Effector memory CD8-positive, alpha-beta T cell (primary cell): ENCODE results near the gene TTLL4.
A peak's percentile ranks its signal among the peaks of the same experiment; 100 is the strongest.

ENCODE experiments used
- ATAC-seq: fragments of 150-1000 bp; cut with Tn5 transposase; replicated peaks from 2 replicates; pipeline ENCODE4 v1.10.0; 2021; ENCODE audit warnings: mild to moderate bottlenecking, moderate library complexity
- DNase-seq, 3 experiments: peaks; one replicate each; pipeline ENCODE4 v3.0.0; 2021
- H3K27ac Mint-ChIP-seq, 2 donors: one replicate each; pipeline ENCODE4 v1.8.0; 2022; ENCODE audit warnings: mild to moderate bottlenecking in 2 of 2, mixed read lengths in 2 of 2, moderate library complexity in 2 of 2
- H3K27me3 Mint-ChIP-seq, 2 donors: one replicate each; pipeline ENCODE4 v1.8.0; 2022; ENCODE audit warnings: mixed read lengths in 2 of 2
- H3K36me3 Mint-ChIP-seq: one replicate; pipeline ENCODE4 v1.8.0; 2022; ENCODE audit warnings: mild to moderate bottlenecking, moderate library complexity, mixed read lengths; ENCODE audit not compliant: insufficient read depth
- H3K4me1 Mint-ChIP-seq, 2 donors: one replicate each; pipeline ENCODE4 v1.8.0; 2022; ENCODE audit warnings: low read depth in 2 of 2, mixed read lengths in 2 of 2
- H3K4me3 Mint-ChIP-seq, 2 donors: one replicate each; pipeline ENCODE4 v1.8.0; 2022; ENCODE audit warnings: mild to moderate bottlenecking in 2 of 2, mixed read lengths in 2 of 2, moderate library complexity in 2 of 2
- H3K9me3 Mint-ChIP-seq, 2 donors: one replicate each; pipeline ENCODE4 v1.8.0; 2022; ENCODE audit warnings: mixed read lengths in 2 of 2

The TTLL4 gene

GRCh38 chr2:218698885-218699284 lies 11.8 kb upstream of the TTLL4 start:
- Mint-ChIP-seq H3K9me3 (no peaks in the 10 kb centered on the region), H3K36me3 (peaks cover 4% of the 10 kb centered on the region), H3K4me1 (no peaks in the 10 kb centered on the region), H3K27ac (no peak overlapping the region), H3K4me3 (no peak overlapping the region), H3K27me3 (no peaks in the 10 kb centered on the region)
- no peak for DNase-seq
- ATAC-seq: no peak

- Mint-ChIP-seq H3K36me3 (peaks cover 4% of the 10 kb centered on the region), H3K27me3 (peaks cover 0 to 10% of the 10 kb centered on the region in 2 donors), H3K9me3 (no peaks in the 10 kb centered on the region), H3K27ac (no peak overlapping the region), H3K4me1 (no peaks in the 10 kb centered on the region), H3K4me3 (no peak overlapping the region)
- no peak for ATAC-seq
- DNase-seq: no peak
Observed at GRCh38 chr2:218701806-218702205, 8.8 kb upstream of the TTLL4 start.

- ATAC-seq: no peak
Observed at GRCh38 chr2:218703341-218703740, 7.3 kb upstream of the TTLL4 start.

GRCh38 chr2:218708086-218708485 lies 2.5 kb upstream of the TTLL4 start:
- no peak for ATAC-seq
- H3K27me3 Mint-ChIP-seq: peaks cover 0 to 13% of the 10 kb centered on the region in 2 donors

More at GRCh38 chr2:218703341-218703740, 7.3 kb upstream of the TTLL4 start:
- DNase-seq: no peak
- H3K9me3 Mint-ChIP-seq: no peaks in the 10 kb centered on the region
- peaks cover 0 to 13% of the 10 kb centered on the region in 2 donors for H3K27me3 Mint-ChIP-seq
- no peak overlapping the region for H3K27ac Mint-ChIP-seq
- peaks cover 4% of the 10 kb centered on the region for H3K36me3 Mint-ChIP-seq
- no peak overlapping the region for H3K4me3 Mint-ChIP-seq
- no peaks in the 10 kb centered on the region for H3K4me1 Mint-ChIP-seq

GRCh38 chr2:218709908-218710307 lies 727 bp upstream of the TTLL4 start:
- ATAC-seq (no peak), DNase-seq (no peak)
- peak overlapping the region in 1 of 2 donors; percentile 98 for H3K4me3 Mint-ChIP-seq
- H3K27me3 Mint-ChIP-seq: peaks cover 0 to 13% of the 10 kb centered on the region in 2 donors
- H3K9me3 Mint-ChIP-seq: no peaks in the 10 kb centered on the region
- H3K36me3 Mint-ChIP-seq: peaks cover 10% of the 10 kb centered on the region
- no peak overlapping the region for H3K27ac Mint-ChIP-seq
- H3K4me1 Mint-ChIP-seq: peaks cover 14 to 17% of the 10 kb centered on the region in 2 donors

More at GRCh38 chr2:218708086-218708485, 2.5 kb upstream of the TTLL4 start:
- Mint-ChIP-seq H3K27ac (no peak overlapping the region), H3K4me1 (peaks cover 10 to 11% of the 10 kb centered on the region in 2 donors), H3K4me3 (no peak overlapping the region), H3K9me3 (no peaks in the 10 kb centered on the region), H3K36me3 (peaks cover 10% of the 10 kb centered on the region)
- DNase-seq: no peak

- H3K4me3 Mint-ChIP-seq: peak overlapping the region; percentile 93 to 98
- peaks cover 14 to 17% of the 10 kb centered on the region in 2 donors for H3K4me1 Mint-ChIP-seq
- ATAC-seq (no peak), DNase-seq (no peak)
- H3K9me3 Mint-ChIP-seq: no peaks in the 10 kb centered on the region
- peaks cover 0 to 13% of the 10 kb centered on the region in 2 donors for H3K27me3 Mint-ChIP-seq
- peaks cover 10% of the 10 kb centered on the region for H3K36me3 Mint-ChIP-seq
- peak overlapping the region; percentile 92 to 93 for H3K27ac Mint-ChIP-seq
Observed at GRCh38 chr2:218710334-218710686, 325 bp upstream of the TTLL4 start.

- peaks cover 0 to 5% of the 10 kb centered on the region in 2 donors for H3K27me3 Mint-ChIP-seq
- no peak for DNase-seq
- peaks cover 10% of the 10 kb centered on the region for H3K36me3 Mint-ChIP-seq
- ATAC-seq: no peak
- no peaks in the 10 kb centered on the region for H3K9me3 Mint-ChIP-seq
- H3K27ac Mint-ChIP-seq: peak overlapping the region; percentile 92 to 93
- H3K4me1 Mint-ChIP-seq: peaks cover 14 to 17% of the 10 kb centered on the region in 2 donors
- H3K4me3 Mint-ChIP-seq: peak overlapping the region; percentile 93 to 98
Observed at GRCh38 chr2:218711550-218711929, 905 bp downstream of the TTLL4 start.

GRCh38 chr2:218713922-218714321 lies 3.3 kb downstream of the TTLL4 start:
- Mint-ChIP-seq H3K27ac (no peak overlapping the region), H3K9me3 (no peaks in the 10 kb centered on the region), H3K27me3 (no peaks in the 10 kb centered on the region), H3K4me3 (no peak overlapping the region), H3K4me1 (peaks cover 14 to 24% of the 10 kb centered on the region in 2 donors), H3K36me3 (peaks cover 14% of the 10 kb centered on the region)
- no peak for DNase-seq
- no peak for ATAC-seq

GRCh38 chr2:218716070-218716469 lies 5.4 kb downstream of the TTLL4 start:
- Mint-ChIP-seq H3K27me3 (no peaks in the 10 kb centered on the region), H3K27ac (no peak overlapping the region), H3K4me1 (peaks cover 16 to 28% of the 10 kb centered on the region in 2 donors), H3K36me3 (peaks cover 11% of the 10 kb centered on the region), H3K9me3 (no peaks in the 10 kb centered on the region), H3K4me3 (no peak overlapping the region)
- ATAC-seq (no peak), DNase-seq (no peak)

- peaks cover 7% of the 10 kb centered on the region for H3K36me3 Mint-ChIP-seq
- no peak overlapping the region for H3K4me3 Mint-ChIP-seq
- no peaks in the 10 kb centered on the region for H3K27me3 Mint-ChIP-seq
- DNase-seq (no peak), ATAC-seq (no peak)
- H3K27ac Mint-ChIP-seq: no peak overlapping the region
- no peaks in the 10 kb centered on the region for H3K9me3 Mint-ChIP-seq
- H3K4me1 Mint-ChIP-seq: peaks cover 7 to 17% of the 10 kb centered on the region in 2 donors
Observed at GRCh38 chr2:218717262-218717661, 6.6 kb downstream of the TTLL4 start.

GRCh38 chr2:218718058-218718457 lies 7.4 kb downstream of the TTLL4 start:
- Mint-ChIP-seq H3K4me1 (peaks cover 10 to 22% of the 10 kb centered on the region in 2 donors), H3K9me3 (no peaks in the 10 kb centered on the region), H3K27ac (peak overlapping the region in 1 of 2 donors; percentile 36), H3K4me3 (no peak overlapping the region), H3K36me3 (peaks cover 7% of the 10 kb centered on the region), H3K27me3 (no peaks in the 10 kb centered on the region)
- ATAC-seq: no peak
- no peak for DNase-seq

GRCh38 chr2:218719457-218719856 lies 8.8 kb downstream of the TTLL4 start:
- Mint-ChIP-seq H3K27me3 (no peaks in the 10 kb centered on the region), H3K27ac (no peak overlapping the region), H3K9me3 (no peaks in the 10 kb centered on the region), H3K36me3 (peaks cover 7% of the 10 kb centered on the region), H3K4me1 (peaks cover 7 to 23% of the 10 kb centered on the region in 2 donors), H3K4me3 (no peak overlapping the region)
- no peak for DNase-seq
- ATAC-seq: no peak

- Mint-ChIP-seq H3K4me1 (peaks cover 7 to 23% of the 10 kb centered on the region in 2 donors), H3K27ac (no peak overlapping the region), H3K4me3 (no peak overlapping the region), H3K9me3 (no peaks in the 10 kb centered on the region), H3K27me3 (no peaks in the 10 kb centered on the region), H3K36me3 (peaks cover 7% of the 10 kb centered on the region)
- ATAC-seq (no peak), DNase-seq (no peak)
Observed at GRCh38 chr2:218720048-218721041, 9.7 kb downstream of the TTLL4 start.

- Mint-ChIP-seq H3K27me3 (no peaks in the 10 kb centered on the region), H3K4me1 (peaks cover 7 to 23% of the 10 kb centered on the region in 2 donors), H3K9me3 (no peaks in the 10 kb centered on the region), H3K4me3 (no peak overlapping the region), H3K36me3 (peaks cover 7% of the 10 kb centered on the region), H3K27ac (no peak overlapping the region)
- ATAC-seq (no peak), DNase-seq (no peak)
Observed at GRCh38 chr2:218721488-218721887, 10.9 kb downstream of the TTLL4 start.
